GM13976 (cell line): ENCODE measurements around the gene IZUMO4.

Source experiments
- DNase-seq: peaks from one replicate; pipeline ENCODE4 v3.0.0; 2012; ENCODE audit warnings: low spot score
- in situ Hi-C: fragments of 300-500 bp; cut with MboI; formaldehyde crosslinking; loops from one replicate; pipeline ENCODE4 v1.12.0; 2022; ENCODE audit warnings: low sequenced_read_pairs, mixed read lengths, inconsistent platforms; ENCODE audit not compliant: unreplicated experiment
- TF ChIP-seq, protein P1 (sequence below): IDR thresholded peaks from 2 replicates; pipeline ENCODE4 v1.5.1; 2012; ENCODE audit warnings: borderline replicate concordance, mild to moderate bottlenecking; ENCODE audit not compliant: insufficient read depth; ENCODE audit errors: extremely low read depth, missing control alignments, control extremely low read depth

Gene IZUMO4

DNA sequence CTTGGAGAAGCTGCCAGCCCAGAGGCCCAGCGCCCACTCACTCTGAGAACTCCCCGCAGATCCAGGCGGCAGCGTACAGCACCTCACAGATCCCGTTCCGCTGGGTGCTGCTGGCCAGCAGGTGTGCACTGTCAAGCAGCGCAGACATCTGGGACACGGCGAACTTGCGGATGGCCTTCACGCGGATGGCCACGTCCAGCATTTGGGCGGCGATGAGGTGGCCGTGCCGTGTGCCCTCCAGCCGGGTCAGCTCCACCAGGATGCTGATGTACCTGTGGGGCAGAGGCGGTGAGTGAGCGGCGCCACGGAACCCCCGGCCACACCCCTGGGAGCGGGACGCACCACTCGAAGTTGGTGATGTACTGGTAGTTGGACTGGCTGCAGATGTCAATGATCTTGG lies 24.1 kb downstream of the IZUMO4 start:
- in situ Hi-C loops: no loop called here
- TF ChIP-seq, protein P1, sequence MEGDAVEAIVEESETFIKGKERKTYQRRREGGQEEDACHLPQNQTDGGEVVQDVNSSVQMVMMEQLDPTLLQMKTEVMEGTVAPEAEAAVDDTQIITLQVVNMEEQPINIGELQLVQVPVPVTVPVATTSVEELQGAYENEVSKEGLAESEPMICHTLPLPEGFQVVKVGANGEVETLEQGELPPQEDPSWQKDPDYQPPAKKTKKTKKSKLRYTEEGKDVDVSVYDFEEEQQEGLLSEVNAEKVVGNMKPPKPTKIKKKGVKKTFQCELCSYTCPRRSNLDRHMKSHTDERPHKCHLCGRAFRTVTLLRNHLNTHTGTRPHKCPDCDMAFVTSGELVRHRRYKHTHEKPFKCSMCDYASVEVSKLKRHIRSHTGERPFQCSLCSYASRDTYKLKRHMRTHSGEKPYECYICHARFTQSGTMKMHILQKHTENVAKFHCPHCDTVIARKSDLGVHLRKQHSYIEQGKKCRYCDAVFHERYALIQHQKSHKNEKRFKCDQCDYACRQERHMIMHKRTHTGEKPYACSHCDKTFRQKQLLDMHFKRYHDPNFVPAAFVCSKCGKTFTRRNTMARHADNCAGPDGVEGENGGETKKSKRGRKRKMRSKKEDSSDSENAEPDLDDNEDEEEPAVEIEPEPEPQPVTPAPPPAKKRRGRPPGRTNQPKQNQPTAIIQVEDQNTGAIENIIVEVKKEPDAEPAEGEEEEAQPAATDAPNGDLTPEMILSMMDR: no peak
- no peak for DNase-seq

DNA sequence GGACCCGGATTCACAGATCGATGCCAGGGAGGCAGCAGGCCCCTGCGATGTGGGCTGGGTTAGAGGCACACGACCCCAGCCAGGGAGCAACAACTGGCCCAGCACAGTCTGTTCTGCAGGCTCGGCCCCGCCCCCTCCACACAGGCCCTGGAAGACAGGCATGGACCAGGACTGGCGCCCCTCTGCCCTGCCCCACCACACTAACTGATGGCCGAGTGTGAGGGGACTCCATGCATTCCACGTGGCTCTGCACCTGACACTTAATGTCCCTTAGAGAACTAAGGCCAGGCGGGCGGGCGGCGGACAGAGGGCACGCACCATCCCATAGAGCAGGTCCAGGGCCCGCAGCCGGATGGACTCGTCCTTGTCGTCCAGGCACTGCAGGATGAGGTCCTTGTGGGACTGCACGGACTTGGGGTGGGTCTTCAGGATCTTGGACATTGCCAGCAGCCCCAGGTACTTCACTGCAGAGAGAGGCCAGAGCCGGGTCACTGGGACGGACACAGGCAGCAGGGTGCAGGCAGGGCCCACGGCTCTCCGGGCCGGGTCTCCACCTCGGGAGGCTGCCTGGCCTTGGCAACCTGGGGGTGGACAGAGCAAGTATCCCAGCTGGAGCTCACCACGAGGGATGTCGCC lies 24.8 kb downstream of the IZUMO4 start:
- DNase-seq: no peak
- in situ Hi-C loops: no loop called here
- TF ChIP-seq, protein P1: no peak

DNA sequence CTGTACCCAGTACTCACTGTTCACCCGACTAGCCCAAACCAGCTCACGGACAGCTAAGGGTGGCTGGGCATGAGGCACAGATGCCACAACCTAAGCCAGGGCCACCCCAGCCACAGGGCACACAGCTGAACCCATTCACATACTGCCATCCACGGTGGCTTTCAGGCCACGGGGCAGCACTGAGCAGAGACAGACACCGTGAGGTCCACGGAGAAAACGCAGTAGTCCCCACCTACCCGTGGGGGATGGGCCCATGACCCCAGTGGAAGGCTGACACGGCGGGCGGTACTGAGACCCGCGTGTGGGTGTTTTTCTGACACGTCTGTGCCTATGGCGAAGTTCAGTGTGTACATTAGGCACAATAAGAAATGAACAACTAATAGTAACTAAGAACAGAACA lies 25.5 kb downstream of the IZUMO4 start:
- TF ChIP-seq, protein P1: no peak
- in situ Hi-C loops: no loop called here
- no peak for DNase-seq

DNA sequence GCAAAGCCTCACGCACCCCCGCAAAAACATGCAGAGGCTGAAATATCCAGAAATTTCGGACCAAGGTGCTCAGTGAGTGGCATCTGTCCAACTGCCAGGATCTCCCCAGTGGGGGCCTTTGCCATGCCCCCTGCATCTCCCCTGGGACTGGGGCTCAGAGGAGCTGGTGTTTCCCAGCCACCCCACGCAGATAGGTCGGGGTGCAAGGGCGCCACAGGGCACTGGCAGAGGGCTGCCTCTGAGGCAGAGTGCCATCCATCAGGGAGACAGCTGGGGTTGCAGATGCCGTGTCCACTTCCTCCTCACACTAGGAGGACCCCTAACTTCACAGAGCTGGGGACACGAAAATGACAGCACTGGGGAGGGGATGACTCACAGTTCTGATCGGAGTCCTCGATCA lies 26.3 kb downstream of the IZUMO4 start:
- DNase-seq: no peak
- TF ChIP-seq, protein P1: no peak
- in situ Hi-C loops: no loop called here

DNA sequence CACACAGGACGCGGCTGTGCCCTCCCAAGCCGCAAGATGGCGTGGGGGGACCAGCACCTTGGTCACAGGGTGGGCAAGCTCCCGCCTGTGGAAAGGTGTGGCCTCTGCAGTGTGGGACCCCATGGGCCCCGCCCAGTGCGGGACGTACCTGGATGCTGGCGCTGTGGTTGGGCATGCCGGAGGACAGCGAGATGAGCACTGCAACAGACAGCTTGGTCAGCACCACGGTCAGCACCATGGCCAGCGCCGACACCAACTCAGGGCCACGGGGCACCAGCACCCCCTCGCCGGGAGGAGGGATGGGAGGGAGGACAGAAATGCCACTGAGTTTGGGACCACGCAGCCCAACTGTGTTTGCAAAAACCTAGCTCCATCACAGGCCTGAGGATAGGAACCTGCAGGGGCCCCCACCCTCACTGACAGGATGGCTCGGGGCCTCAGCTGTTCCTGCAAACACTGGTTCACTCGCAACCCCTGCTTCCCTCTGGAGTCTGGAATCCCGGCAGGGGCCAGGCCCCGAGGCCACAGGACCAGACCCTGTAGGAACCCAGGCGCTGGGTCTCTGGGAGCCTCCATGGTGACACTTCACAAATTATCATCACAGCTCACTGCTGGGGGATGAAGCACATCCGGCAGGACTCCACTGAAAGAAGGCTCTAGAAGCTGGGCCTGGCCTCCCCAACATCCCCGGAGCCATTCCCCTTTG lies 27.1 kb downstream of the IZUMO4 start:
- in situ Hi-C loops: no loop called here
- TF ChIP-seq, protein P1: no peak
- no peak for DNase-seq

DNA sequence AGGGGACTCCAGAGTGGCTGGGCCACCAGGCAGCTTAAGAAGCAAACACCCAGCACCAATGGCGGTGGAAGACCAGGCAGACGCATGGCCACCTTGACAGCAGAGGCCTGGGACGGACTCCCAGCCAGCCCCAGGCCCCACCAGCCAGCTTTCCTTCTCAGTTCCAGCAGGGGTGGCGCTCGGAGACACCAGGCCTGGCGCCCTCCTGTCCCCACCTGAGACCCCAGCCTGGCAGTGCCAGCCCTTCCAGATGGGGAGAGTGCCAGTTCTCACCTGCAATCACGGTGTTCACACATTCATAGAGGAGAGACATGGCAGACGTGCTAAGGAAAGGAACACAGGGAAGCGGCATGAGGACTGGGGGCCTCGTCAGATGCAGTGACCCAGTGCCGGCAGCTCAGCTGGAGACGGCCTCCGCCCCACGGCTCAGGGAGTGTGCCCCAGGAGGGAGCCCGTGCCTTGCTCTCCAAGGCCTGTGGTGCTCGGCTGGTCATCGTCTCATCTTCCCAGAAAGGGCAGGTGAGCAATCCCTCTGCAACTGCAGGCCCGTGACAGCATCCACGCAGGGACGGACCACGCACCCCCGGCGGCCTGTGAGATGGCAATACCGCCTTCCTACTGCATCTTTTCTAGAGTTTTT lies 30.3 kb downstream of the IZUMO4 start:
- DNase-seq: no peak
- in situ Hi-C loops: no loop called here
- TF ChIP-seq, protein P1: no peak
